GM19468 (cell line): Measurements from ENCODE around the gene GNMT.
"Not testable (repeated sequence)": the region's sequence is repeated elsewhere in the genome, so short reads cannot be mapped to it uniquely, and the experiment has no call there.

Source experiments
- ATAC-seq: cut with Tn5 transposase; IDR thresholded peaks from one replicate; pipeline ENCODE4 v1.9.1; 2021; ENCODE audit warnings: mild to moderate bottlenecking, moderate library complexity, moderate number of reproducible peaks; ENCODE audit not compliant: unreplicated experiment; ENCODE audit errors: extremely low read depth

The GNMT gene

DNA sequence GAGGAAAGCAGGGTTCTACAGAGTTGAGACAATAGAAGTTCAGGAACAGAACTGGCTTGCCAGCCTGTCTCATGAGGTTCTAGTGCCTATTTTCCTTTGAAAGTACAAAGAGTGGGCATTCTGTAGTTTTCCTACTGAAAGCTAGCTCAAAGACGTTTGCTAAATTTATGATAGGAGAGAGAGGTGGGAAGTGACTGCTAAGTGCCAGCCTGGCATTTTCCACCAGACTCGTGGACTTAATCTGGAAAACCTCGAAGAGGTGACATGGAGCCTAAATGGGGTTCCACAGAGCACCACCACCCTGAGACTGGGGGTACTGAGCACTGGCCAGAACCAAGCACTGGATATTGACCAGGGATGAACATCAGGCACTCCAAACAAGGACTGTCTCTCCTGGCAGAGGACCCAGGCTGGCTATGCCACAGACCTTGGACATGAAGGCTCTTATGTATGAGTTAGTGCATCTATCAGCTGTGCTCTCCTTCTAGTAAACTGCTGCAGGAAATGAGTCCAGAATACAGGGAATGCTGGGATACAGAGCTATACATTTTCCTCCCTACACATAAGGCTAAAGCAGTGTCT lies 11.3 kb downstream of the GNMT start:
- ATAC-seq: no peak

DNA sequence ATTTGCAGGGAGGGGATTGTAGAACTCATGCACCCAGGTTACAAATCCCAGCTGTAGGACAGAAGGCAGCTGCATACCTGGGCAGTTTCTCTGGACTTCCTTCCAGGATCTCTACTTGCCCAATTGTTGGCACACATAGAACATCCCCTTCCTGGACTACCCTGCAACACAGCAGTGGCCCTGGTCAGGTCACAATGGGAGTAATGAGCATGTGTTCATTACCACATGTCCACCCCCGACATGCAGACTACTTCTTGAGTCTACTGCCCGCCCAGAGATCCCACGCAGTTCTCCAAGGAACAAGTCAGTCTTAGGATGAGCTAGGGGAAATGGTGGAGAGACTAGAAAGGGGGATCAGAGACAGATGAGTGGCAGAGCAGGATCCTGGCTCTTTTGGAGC lies 13.4 kb downstream of the GNMT start:
- ATAC-seq: no peak

DNA sequence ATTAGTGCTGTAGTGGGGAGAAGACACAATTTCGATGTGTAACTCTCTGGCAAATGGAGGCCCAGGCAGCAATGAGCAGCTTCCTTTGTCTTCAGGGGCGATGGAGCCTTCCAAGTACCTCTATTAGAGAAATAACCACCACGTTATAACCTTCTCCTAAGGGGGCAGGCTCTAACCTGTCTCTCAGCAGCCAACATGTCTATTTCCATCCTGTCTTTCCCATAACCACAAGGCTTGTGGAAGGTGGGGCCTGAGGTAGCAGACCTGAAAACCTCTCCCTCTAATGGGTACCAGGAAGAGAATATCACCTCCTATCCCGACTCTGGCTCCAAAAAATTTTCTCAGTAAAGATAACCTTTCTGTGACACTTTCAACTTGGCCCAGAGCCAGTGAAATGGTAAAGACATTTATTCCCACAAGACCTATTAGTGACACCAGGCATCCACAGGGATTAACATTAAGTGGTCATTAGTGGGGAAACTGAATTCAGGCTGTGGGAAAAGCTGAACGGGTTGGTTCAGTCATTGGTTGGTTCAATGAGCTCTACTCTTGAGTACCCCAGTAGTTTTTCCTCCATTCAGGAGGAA lies 14.5 kb downstream of the GNMT start:
- no peak for ATAC-seq

DNA sequence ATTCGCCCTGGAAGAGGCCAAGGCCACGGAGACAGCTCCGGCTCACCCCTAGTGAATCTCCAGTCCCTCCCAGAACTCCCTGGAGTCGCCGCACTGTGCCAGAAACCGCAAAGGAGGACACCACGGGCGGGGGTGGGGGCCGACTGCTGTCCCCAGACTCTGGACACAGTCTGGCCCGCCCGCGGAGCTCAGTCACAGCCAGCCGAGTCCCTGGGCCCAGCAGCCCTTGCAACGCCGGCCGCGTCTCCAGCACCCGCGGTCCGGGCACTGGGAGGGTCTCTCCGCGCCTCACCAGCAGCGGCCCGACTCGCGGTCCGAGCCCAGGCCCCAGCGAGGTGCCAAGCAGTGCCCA lies 17.9 kb downstream of the GNMT start:
- ATAC-seq: no peak

DNA sequence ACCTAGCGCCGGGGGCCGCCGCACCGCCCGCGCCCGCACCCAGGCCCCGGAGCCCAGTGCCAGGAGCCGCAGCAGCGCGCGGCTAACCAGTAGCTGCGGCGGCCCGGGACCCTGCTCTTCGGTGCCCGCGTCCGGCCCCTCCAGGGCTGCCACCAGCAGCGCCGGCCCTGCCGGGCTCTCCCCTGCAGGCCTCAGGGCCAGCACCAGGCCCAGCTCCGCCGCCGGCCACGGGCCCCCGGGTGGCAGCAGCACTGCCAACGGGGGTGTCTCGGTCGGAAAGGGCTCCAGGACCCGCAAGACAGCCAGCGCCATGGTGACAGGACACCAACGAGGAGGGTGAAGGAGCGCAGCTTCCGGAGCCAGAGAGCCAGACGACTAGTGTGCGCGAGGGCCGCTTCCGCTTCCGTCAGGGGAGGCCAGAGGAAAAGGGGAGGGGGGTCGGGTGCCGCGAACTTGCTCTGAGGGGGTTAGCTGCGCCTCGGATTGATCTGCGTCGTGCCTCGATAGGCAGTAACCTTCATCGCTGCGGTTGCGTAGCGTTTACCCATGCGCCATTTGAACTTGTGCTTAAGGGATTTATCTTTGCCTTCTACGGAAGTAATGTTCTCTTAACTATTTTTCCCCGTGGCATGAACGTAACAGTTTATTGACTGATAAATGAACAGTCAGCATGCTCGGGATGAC lies 18.4 kb downstream of the GNMT start, which contains the start of gene PEX6:
PEX6 (minus strand) TSS at position 343 of the 684 bp plus-strand sequence; CDS start at position 312, 31 bp downstream.
- peak; percentile 72 for ATAC-seq

DNA sequence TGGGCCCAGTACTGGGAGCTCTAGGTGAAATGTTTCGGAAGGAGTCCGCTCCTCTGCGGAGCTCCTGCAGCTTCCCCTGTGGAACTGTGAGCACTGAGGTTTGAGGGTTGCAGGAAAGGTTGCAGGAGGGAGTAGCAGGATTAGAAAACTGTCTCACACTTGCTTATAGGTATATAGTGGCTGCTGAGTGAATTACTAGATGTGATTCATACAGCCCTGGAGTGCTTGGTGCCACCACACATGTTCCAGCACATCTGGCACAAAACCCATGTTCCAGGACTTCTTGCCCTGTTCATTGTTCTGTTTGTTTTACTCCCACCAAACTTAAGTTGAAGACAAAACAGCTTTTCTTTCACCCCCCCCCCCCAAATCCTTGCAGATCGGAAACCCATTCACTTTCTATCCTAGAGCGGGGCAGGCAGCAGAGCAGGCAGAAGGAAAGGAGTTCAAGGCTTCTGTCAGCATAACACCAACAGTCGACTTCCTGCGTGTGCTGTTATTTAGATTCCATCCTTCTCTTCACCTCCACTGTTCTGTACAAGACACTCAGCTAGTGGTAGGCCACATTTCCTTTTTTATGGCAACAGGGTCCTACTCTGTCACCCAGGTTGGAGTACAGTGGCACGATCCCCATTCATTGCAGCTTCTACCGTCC lies 19.1 kb downstream of the GNMT start:
- ATAC-seq: no peak

DNA sequence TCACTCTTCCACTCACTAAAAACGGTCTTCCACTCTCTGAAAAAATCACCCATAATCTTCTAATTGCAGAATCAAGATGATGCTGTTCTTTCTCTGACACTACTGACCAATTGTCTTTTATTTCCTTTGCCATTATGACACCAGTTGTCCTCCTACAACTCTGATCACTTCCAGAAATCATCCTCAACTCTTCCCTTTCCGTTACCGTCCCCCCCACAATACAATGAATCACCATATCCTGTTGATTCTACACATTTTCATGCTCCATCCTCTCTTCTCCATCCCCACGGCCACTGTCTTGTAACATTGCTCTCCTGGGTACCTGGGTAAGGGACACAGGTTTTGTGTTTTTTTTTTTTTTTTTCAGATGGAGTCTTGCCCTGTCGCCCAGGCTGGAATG lies 21.3 kb downstream of the GNMT start:
- no peak for ATAC-seq

DNA sequence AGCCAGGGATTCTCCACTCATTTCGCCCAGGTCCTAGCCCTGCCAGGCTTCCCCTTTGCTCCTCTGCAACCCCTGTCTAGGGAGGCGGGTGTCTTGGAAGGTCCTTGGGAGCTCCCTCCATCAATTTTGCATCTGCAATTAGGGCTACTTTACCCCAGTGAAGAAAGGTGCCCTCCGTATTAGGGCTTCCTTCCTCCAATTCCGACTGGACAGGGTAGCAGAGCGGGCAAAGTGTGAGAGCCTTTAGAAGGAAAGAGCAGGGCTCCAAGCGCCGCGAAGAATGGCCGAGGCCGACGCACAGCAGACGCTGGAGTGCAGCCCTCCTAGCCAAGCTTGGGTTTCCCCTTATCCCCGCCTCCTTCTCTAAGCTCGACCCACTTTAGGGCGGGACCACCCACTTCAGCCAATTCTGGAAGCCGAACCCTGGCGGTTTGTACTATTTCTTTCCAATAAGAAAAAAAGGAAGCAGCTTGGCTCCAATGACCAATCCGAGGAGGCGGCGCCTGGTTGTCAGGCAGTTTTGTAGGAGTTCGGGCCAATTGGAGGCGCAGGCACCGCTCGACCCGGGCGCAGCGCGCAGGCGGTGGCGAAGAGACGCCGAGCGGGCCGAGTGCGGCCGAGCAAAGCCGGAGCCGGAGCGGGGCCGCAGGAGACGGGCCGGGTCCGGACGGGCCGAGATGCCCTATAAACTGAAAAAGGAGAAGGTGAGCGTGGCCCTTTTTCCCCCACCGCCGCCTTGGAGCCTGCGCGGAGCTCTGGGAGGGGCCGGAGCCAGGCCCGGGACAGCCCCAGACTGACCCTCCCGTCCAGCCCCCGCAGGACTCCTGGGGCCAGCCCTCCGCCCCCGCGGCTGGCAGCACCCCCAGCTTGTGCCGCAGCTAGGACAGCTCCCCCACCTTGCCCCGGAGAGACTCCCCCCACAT lies 23.7 kb downstream of the GNMT start, which contains the start of gene PPP2R5D:
PPP2R5D (plus strand) TSS at position 570 of the 923 bp plus-strand sequence; CDS start at position 678, 108 bp downstream.
- ATAC-seq: peak; percentile 82

DNA sequence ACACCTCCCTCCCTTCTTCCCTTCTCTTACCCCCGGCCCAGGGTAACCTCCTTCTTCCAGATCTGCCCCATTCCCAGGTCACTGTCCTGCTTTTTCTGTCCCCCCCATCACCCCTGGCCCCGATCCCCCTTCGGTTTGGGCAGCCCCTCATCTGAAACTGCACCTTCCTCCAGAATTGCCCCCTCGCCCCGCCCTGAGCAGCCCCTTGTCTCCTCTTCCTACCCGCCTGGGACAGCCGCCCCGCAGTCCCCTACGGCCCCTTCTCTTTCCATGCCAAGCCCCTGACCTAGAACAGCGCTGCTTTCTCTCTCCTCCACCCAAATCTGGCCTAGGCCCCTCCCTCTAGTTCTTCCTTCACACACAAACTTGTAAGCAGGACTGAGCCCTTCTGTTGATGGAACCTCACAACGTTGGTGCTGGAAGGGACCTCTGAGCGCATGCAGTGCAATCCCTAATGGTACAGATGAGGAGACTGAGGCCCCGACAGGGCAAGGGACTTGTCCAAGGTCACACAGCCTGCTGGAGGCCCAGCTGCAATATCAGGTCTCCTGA lies 24.4 kb downstream of the GNMT start:
- ATAC-seq: no peak

DNA sequence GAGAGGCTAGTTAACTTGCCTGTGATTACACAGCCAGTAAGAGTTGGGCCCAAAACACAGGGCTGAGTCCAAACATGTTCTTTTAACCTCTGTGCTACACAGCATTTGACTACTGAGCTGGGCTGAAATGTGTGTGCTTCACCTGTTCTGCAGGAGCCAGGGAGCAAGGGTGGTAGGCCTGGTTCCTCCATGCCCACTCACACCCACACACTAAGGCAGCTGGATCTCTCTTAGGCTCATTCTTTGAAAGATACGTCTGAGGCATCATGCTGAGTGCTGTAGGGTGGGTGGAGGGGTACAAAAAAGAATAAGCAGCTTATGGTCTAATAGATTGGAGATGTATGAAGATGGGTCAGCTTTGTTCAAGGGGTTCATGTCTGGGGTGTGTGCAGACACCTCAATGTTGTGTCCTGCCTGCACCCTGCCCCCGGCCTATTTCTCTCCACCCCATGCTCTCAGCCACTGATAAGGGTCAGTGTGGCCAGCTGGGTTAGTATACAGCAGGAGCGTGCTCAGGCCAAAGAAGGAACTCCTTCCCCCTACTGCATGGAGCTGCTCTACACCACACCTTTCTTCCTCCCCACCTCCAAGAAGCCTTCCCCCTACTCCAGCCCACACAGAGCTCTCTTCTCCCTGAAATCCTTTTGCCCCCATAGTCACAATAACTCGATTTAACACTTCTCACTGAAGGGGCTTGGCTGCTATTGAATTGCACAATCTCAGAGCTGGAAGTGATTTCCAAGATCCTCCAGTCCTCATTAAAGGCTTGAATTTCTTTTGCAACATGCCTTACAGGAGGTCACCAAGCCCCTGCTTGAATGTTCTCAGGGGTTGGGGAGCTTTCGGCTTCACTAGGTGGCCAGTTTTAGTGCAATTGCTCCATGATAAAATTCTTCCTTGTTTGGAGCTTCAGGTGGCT lies 27.2 kb downstream of the GNMT start:
- no peak for ATAC-seq

DNA sequence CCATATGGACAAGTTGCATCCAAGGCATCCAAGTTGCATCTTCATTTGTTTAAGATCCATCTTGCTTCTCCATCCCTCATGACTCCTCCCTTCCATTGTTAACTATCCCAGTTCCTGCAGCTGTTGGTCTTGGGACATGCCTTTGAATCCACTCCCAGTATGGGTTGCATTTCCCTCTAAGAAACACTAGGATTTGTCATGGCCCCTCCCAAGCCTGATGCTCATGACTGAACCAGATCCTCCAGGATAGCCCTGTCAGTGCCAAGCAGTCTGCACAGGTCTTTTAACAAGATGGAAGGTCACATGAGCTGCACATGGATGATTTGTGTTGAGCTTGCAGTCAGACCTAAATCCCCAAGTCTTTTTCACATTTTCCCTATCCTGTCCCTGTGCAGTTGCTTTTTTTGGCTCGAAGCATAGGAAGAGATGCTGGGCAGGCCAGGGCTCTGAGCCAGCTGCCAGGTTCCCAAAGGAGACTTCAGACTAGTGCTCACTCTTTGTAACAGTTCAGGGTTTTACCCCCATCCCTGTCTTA lies 28.0 kb downstream of the GNMT start:
- no peak for ATAC-seq

DNA sequence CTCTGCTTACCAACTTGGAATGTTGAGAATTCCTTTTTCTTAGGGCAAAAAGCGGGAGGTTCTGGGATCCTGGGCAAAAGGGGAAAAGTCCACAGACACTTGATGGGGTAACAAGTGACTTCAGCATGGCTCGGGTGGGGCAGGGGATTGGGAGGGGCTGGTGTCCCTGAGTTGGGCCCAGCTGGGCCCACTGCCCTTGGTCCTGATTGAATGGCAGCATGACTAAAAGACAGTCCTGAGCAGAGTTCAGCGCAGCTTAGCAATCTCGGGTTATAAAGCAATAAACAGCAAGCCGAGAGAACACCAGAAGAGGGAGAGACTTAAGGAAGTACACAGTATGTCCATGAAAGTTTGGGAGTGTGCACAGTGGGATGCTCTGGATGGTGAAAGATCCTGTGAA lies 29.4 kb downstream of the GNMT start:
- ATAC-seq: no peak

DNA sequence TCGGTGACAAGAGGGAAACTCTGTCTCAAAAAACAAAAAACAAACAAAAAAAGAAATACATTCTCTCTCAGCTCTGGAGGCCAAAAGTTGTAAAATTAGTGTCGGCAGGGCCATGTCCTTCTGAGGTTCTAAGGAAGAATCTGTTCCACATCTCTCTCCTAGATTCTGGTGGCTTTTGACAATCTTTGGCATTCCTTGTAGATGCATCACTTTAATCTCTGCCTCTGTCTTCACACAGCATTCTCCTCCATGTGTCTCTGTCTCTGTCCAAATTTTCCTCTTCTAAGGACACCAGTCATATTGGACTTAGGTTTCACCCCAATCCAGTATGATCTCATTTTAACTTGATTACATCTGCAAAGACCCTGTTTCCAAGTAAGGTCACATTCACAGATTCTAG lies 32.9 kb downstream of the GNMT start:
- ATAC-seq: no peak

DNA sequence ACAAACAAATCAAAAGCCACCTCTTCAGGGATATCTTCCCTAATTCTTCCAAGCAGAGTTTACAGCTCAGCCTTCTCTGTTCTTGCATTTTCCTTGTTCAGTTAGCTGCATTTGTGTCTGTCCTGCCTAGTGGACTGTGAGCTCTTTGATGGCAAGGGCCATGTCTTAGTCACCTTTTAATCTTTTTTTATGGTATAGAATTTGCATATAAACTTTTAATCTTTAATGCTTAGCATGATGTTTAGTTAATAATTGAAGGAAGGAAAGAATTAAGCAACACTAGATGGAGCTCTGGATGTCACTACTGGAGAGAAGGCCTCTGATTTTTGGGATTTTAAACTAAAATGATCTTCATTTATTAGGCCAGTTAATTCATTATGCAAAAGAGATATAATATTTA lies 36.0 kb downstream of the GNMT start:
- no peak for ATAC-seq

DNA sequence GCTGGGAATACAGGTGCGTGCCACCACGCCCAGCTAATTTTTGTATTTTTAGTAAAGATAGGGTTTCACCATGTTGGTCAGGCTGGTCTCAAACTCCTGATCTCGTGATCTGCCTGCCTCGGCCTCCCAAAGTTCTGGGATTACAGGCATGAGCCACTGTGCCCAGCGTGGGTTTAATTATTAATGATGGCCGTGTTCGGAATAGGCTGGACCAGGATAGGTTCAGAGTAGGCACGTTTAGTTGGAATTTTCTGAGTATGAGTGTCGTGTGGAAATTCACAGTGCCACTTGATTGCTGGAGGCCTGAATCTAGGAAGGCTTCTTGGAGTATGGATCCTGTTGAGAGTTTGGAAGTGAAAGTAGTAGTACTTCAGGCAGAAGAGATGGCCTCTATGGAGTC lies 37.7 kb downstream of the GNMT start:
- ATAC-seq: not testable (repeated sequence)

DNA sequence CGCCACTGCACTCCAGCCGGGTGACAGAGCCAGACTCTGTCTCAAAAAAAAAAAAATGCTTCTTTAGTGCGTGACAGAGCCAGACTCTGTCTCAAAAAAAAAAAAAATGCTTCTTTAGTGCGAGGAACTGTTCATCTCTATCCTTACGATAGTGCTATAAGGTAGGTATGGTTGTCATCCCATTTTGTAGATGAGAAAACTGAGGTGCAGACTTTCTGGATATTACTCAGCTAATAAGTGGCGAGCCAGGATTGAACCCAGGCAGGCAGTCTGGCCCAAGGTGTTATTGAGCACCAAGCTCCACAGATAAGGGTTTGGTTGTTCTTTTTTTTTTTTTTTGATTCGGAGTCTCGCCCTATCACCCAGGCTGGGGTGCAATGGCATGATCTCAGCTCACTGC lies 41.3 kb downstream of the GNMT start:
- ATAC-seq: no peak

DNA sequence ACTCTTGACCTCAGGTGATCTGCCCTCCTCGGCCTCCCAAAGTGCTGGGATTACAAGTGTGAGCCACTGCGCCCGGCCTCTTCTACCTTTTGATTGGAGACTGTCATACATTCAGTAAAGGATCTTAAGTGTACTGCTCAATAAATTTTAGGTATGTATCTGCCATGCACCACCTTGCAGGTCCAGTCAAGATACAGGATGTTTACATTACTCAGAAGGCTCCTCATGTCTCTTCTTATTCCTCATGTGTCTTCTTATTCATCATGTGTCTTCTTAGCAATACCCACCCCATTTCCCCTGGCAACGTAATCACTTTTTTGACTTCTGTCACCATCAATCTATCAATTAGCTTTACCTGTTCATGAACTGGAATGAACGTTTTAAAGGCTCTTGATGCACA lies 45.3 kb downstream of the GNMT start:
- no peak for ATAC-seq

DNA sequence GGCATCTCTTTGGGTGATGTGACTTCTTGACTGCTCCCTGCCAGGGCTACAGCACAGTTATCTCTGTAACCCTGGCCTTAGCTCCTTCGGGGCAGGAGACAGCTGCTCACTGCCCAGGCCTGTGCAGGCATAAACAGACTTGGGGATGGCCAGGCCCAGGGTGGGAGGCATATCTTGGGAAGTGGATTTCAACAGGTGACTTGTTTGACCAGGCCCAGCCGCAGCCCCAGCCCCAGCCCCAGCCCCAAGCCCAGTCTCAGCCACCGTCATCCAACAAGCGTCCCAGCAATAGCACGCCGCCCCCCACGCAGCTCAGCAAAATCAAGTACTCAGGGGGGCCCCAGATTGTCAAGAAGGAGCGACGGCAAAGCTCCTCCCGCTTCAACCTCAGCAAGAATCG lies 45.7 kb downstream of the GNMT start:
- ATAC-seq: no peak

DNA sequence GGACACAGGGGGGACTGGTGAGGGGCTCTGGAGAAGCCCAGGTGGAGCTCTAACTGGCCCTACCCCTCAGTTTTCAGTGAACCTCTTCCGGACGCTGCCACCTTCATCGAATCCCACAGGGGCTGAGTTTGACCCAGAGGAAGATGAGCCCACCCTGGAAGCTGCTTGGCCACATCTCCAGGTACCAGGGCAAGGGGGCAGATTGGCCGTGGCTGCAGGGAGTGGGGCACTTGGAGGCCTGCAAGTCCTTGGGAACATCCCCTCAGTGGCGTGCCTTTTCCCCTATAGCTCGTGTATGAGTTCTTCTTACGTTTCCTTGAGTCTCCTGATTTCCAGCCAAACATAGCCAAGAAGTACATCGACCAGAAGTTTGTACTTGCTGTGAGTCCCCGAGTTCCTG lies 46.6 kb downstream of the GNMT start:
- no peak for ATAC-seq
